Spleen (tissue), 7 donors: ENCODE results near the gene BTN1A1.

Experiments
- POLR2A ChIP-seq, 3 donors: fragments of 450-650 bp; IDR thresholded peaks; one replicate each; pipeline ENCODE4 v1.5.1; 2017; ENCODE audit warnings: antibody characterized with exemption in 3 of 3, mild to moderate bottlenecking in 1 of 3
- POLR2AphosphoS5 ChIP-seq, 3 donors: sonication (generic); formaldehyde crosslinking; IDR thresholded peaks; one replicate each; pipeline ENCODE4 v1.5.1; 2017; ENCODE audit warnings: antibody characterized with exemption in 3 of 3
- TF ChIP-seq, protein P1 (sequence below), 11 experiments: fragments of 200-600 bp in 7 of 11; fragments of 450-650 bp in 4 of 11; sonication (generic) in 4 of 11; IDR thresholded peaks in 8 of 11; conservative IDR thresholded peaks in 3 of 11; 1 replicate in 7 of 11; 2 replicates in 4 of 11; pipeline versions ENCODE4 v1.4.0 to v1.8.0; 2016 to 2021; ENCODE audit warnings: antibody characterized with exemption in 11 of 11, inconsistent platforms in 4 of 11, mild to moderate bottlenecking in 1 of 11
- donor health status: DM: no; HTN: no; CAD: no; lungs with moderate emphysema.
- donor health status: DM: no; HTN: no; CAD: no.
- donor health status: DM: no; HTN: no; CAD: no.

DNA sequence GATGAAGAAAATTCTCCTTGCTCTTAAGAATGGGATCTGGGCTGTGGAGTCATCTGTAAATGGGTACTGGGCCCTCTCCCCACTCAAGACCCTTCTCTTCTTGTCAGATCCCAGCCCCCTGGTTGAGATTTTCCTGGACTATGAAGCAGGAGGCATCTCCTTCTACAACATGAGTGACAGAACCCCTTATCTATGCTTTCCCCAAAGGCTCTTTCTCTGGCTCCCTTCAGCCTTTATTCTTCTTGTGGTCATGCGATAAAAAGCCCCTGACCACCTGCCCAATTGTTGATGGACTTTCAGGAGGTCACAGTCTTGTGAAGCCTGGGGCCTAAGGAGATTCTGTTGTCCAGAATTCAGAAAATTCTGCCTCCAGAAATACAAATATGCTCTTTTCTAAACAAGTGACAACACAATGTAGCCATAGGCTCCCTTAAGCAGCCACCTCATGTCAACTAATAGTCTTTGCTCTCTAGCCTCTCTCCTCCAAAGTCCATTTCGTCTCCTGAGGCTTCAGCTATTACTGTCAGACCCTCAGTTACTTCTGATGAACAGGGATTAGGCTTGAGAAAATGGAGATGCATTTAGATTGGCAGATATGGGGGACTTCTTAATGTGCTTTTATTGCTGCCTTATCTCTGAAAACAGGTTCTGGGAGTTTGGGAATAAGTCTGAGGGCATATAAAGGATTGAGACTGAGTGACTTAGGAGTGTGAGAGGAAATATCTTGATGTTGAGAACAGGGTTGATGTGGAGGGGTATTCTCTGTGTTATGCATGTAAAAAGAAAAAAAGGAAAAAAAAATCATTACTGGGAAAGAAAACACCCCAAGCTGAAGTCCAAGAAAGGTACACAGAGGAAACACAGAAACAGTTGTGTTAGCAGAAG is 21.8 kb upstream of the BTN1A1 start:
- TF ChIP-seq, protein P1, sequence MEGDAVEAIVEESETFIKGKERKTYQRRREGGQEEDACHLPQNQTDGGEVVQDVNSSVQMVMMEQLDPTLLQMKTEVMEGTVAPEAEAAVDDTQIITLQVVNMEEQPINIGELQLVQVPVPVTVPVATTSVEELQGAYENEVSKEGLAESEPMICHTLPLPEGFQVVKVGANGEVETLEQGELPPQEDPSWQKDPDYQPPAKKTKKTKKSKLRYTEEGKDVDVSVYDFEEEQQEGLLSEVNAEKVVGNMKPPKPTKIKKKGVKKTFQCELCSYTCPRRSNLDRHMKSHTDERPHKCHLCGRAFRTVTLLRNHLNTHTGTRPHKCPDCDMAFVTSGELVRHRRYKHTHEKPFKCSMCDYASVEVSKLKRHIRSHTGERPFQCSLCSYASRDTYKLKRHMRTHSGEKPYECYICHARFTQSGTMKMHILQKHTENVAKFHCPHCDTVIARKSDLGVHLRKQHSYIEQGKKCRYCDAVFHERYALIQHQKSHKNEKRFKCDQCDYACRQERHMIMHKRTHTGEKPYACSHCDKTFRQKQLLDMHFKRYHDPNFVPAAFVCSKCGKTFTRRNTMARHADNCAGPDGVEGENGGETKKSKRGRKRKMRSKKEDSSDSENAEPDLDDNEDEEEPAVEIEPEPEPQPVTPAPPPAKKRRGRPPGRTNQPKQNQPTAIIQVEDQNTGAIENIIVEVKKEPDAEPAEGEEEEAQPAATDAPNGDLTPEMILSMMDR (IDR thresholded peaks at IDR 0.05 in 8 of 11, conservative IDR thresholded peaks at IDR 0.05 in 3 of 11) = no peak
- no peak for TF ChIP-seq POLR2A (IDR thresholded peaks at IDR 0.05)
- TF ChIP-seq POLR2AphosphoS5 (IDR thresholded peaks at IDR 0.05) = no peak
